Measurements from ENCODE around the gene MAPT. TPM values are rescaled to one million over a fixed set of nuclear protein-coding genes. Genes with fewer than 3 reads are reported as not detected.

The MAPT gene
- total RNA-seq, 2 experiments from 2014 or later = 0.34 to 0.46 TPM

DNA sequence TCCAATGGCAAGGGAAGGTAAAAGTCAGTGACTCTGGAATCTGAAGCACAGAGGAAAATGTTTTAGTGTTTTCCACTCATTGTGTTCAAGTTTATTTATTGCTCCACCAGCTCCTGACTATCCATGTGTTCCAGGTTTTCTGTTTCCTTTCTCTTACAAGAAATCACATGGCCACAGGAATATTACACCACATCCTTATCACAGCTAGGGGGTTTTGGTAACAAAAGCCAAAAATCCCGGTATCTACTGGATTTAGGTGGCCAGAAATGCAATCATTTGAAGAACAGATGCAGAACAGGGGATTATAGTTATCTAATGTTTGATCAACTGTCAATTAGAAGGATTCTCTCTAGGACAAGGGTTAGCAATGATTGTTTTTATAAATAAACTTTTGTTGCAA, 152.6 kb downstream of the MAPT start:
- CTCF ChIA-PET = interaction anchor here (0.7 to 1.2 kb wide), 2 partner anchors 140 to 165 kb away, joined by 4 read pairs; no protein-coding TSS in a partner anchor
- POLR2A ChIA-PET = no interaction called here

DNA sequence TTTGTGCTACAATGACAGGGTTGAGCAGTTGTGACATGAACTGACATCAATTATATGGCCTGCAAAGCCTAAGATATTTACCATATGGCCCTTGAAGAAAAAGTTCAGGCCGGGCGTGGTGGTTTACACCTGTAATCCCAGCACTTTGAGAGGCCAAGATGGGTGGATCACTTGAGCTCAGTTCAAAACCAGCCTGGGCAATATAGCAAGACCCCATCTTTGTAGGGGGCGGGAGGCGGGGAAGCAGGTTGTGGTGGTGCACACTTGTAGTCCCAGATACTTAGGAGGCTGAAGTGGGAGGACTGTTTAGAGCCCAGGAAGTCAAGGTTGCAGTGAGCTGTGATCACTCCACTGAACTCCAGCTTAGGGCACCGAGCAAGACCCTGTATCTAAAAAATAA, 153.0 kb downstream of the MAPT start:
- ChIA-PET CTCF (interaction anchor here (0.7 to 1.2 kb wide), 2 partner anchors 140 to 165 kb away, joined by 4 read pairs; no protein-coding TSS in a partner anchor), POLR2A (interaction anchor here (0.6 kb wide), 1 partner anchor 249 kb away, joined by 6 read pairs; no protein-coding TSS in a partner anchor)

DNA sequence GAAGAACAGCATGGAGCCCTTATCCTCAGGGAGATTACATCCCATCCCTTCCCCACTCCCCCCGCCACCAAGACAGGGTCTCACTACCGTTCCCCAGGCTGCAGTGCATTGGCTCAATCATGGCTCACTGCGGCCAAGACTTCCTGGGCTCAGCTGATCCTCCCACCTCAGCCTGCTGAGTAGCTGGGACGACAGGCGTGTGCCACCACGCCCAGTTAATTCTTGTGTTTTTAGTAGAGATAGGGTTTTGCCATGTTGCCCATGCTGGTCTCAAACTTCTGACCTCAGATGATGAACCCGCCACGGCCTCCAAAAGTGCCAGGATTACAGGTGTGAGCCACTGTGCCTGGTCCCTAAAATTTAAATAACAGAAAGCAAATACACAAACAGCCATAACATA, 153.5 kb downstream of the MAPT start:
- POLR2A ChIA-PET = interaction anchor here (0.6 kb wide), 1 partner anchor 249 kb away, joined by 6 read pairs; no protein-coding TSS in a partner anchor
- CTCF ChIA-PET = interaction anchor here (1.2 kb wide), 1 partner anchor 139 kb away, joined by 4 read pairs; no protein-coding TSS in a partner anchor

DNA sequence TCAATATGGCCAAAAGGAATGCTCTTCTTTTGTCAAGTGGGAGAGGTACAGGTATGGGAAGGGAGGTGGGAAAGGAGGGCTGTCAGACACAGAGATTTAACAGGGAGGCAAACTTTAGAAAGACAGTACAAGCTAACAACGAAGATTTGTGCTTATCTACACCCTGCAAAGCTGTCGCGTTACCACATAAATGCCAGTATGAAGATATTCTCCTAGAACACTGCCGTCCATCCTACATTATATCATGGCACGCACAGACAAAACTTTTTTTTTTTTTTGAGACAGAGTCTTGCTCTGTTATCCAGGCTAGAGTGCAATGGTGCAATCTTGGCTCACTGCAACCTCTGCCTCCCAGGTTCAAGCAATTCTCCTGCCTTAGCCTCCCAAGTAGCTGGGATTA, 155.3 kb downstream of the MAPT start:
- POLR2A ChIA-PET = no interaction called here
- CTCF ChIA-PET = no interaction called here

DNA sequence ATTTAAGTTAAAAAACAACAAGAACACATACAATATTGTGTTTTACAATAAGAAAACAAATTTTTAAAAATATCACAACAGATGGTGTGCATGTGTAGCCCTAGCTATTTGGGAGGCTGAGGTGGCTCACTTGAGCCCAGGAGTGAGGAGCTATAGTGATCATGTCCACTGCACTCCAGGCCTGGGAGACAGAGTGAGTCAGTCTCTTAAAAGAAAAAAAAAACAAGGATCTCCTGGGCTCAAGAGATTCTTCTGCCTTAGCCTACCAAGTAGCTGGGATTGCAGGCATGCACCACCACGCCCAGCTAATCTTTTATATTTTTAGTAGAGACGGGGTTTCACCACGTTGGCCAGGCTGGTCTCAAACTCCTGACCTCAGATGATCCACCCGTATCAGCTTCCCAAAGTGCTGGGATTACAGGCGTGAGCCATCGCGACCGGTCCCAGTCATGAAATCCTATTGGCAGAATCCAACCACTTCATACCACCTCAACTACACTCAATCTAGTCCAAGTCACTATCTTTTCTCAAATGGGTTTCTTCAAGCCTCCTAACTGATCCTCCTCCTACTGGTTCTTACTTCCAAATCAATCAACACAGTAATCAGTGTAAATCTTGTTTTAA, 159.7 kb downstream of the MAPT start:
- CTCF ChIA-PET = interaction anchor here (0.7 to 1.4 kb wide), 2 partner anchors 13 to 132 kb away, joined by 3 read pairs; no protein-coding TSS in a partner anchor
- POLR2A ChIA-PET = no interaction called here

DNA sequence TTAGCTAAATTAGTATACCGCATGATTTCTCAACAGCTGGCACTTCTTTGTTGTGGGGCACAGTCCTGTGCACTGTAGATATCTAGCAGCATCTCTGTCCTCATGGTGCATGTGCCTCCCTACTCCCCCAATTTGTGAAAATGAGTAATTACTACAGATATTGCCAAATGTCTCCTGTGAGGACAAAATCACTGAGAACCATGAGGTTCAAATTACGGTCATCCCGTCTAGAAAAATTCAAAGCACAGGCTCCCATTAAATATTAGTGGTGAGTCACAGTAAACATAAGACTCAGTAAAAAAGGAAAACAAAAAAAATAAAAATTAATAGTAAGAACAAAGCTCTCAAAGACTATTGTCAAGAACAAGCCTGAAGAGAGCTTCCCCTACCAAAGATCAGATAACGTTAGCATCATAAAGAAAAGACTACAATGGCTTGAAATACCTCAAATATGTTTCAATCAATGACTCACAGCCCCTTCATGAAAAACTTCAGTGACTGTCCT, 162.5 kb downstream of the MAPT start:
- ChIA-PET POLR2A (interaction anchor here (1.0 kb wide), 1 partner anchor 136 kb away, joined by 3 read pairs; the partner anchor contains the start of gene KANSL1), CTCF (interaction anchor here (0.8 to 1.7 kb wide), 5 partner anchors 11 to 137 kb away, joined by 3 to 10 read pairs (median 4); no protein-coding TSS in a partner anchor)

DNA sequence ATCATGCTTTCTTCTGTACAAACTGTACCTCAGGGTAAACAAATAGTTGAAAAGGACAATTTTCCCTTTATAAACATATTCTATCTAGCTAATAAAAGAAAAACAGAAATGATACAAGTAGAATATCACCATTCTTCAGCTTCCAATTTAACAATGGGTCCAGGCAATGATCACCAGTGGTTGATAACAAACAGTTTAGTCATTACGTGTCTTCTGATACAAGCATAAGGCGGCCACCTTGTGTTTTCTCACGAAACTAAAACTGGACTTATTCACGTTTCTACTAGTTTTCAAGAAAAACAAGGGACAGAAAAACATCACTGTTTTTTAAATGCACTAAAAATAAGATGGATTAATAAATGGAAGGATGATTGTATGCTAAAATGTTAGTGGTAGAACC, 163.0 kb downstream of the MAPT start:
- ChIA-PET CTCF (interaction anchor here (1.1 to 1.7 kb wide), 3 partner anchors 12 to 55 kb away, joined by 3 to 10 read pairs (median 3); no protein-coding TSS in a partner anchor), POLR2A (interaction anchor here (1.0 kb wide), 1 partner anchor 136 kb away, joined by 3 read pairs; the partner anchor contains the start of gene KANSL1)

DNA sequence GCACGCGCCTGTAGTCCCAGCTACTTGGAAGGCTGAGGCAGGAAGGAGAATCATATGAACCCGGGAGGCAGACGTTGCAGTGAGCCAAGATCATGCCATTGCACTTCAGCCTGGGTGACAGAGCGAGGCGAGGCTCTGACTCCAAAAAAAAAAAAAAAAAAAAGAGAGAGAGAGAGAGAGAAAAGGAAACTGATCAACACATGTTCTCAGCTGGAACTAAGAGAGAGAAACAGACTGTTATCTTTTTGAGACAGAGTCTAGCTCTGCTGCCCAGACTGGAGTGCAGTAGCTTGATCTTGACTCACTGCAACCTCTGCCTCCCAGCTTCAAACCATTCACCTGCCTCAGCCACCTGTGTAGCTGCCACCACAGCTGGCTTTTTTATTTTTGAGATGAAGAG, 165.1 kb downstream of the MAPT start:
- ChIA-PET CTCF (interaction anchor here (0.6 to 0.9 kb wide), 2 partner anchors 8 to 36 kb away, joined by 3 read pairs; no protein-coding TSS in a partner anchor), POLR2A (no interaction called here)

DNA sequence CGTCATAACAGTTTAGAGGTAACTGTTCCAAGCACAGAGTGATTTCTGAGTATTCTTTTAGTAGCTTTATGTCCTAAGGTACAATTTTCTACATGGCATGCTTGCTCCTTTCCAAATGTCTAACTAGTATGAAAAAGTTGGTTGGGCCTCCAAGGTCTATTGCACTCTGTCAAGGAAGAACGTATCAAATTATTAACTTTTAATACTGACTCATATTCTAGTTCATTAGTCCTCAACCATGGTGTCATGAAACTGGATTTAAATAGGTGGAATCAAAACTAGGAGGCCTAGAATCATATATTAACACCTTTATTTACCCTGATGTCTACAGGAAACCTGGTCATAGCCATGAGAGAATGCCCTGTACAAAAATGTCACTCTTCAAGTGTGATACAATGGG, 166.1 kb downstream of the MAPT start:
- CTCF ChIA-PET = no interaction called here
- POLR2A ChIA-PET = no interaction called here

DNA sequence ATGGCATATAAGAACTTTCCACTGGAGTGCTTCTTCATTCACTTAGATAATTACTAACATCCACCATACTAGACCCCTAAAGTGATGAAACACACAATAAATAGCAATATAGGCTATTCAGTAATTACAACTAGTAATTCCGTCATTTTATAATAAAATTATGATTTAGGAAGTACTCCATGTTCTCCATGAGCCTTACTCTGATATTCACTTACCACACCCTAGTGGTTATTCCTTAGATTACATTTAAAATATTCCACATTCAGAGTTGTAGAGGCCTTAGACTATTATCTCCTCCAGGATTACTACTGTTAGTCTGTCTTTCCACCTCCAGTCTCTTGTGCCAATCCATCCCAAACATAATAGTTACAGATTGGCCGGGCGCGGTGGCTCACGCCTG, 167.1 kb downstream of the MAPT start:
- ChIA-PET CTCF (interaction anchor here (0.6 kb wide), 1 partner anchor 30 kb away, joined by 3 read pairs; no protein-coding TSS in a partner anchor), POLR2A (no interaction called here)

DNA sequence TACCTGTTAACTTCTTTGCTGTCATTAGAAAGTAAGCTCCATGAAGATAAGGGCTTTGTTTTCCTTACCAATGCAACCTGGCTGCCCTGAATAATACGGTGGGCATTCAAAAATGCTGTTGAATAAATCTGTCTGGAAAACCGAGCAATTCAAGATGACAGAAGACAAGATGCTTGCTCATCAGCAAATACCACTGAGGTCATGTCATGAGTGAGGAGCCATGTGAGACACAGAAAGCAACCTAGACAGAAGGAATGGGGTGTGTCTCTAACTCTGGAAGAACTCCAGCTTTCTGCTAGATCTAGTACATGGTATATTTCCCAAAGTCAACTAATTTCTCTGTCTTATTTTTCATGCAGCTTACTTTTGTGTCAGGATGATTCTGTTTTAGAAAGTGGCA, 168.9 kb downstream of the MAPT start:
- POLR2A ChIA-PET = no interaction called here
- CTCF ChIA-PET = interaction anchor here (0.6 kb wide), 1 partner anchor 153 kb away, joined by 5 read pairs; no protein-coding TSS in a partner anchor

DNA sequence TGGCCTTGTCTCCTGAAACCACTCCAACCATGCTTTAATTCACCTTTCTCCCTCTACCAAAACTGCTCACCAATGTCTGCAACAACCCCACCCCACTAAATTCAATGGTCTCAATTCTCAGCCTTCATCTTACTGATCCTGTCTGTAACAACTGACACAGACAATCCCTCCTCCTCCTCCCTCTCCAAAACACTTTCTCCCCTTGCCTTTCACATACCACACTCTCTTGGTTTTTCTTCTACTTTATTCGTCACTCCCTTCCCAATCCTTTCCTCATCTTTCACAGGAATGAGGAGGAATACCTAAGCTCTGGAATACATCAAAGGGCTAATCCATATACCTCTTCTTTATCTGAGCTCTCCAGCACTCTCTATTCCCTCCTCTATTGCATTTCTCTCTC, 170.1 kb downstream of the MAPT start:
- ChIA-PET POLR2A (no interaction called here), CTCF (no interaction called here)

DNA sequence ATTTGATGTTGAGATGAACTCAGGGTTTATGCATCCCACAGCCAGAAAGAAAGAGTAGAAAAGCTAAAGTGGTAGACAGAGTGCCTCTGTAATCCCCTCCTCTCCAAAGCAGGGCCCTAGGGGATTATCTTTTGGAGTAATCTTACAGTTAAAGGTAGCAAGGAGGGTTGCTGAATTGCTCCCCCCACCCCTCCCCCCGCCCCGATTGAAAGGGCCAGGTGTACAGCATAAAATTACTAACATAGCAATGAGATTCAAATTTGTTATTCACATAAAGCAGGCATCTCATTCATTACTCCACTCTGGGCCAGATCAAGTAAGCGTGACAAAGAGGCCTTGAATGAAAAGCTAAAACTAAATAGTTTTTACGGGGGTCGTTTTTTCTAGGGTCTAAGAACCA, 177.4 kb downstream of the MAPT start:
- CTCF ChIA-PET = no interaction called here
- POLR2A ChIA-PET = interaction anchor here (0.5 kb wide), 1 partner anchor 30 kb away, joined by 8 read pairs; no protein-coding TSS in a partner anchor

DNA sequence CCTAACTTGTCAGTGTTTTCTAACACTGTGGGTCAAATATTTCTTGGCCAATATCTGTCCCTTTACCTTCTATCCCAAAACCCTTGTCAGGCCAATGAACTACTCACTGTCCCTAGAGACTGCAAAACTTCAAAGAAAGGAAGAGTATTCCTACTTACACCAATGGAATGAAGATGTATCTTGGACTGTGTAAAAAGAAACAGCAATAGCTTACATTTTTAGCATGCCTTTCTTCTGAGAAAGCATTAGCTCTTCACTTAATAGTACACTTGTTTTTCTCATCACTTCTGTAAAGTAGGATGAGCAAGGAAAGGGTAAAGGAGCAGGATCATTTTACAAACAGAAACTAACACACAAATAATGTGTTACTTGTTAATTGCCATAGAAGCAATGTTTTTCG, 178.6 kb downstream of the MAPT start:
- POLR2A ChIA-PET = no interaction called here
- CTCF ChIA-PET = no interaction called here

DNA sequence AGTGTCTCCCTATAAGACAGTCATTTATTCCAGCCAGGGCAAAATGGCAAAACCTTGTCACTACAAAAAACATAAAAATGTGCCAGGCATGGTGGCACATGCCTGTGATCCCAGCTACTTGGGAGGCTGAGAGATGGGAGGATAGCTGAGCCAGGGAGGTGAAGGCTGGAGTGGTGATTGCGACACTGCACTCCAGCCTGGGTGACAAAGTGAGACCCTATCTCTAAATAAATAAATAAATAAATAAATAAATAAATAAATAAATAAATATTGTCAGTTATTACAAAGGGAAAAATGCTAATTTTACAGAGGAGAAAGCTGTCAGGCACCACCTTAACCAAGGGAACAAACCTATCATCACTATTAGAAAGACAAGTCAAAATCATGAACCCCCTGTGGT, 180.2 kb downstream of the MAPT start:
- ChIA-PET POLR2A (no interaction called here), CTCF (interaction anchor here (0.6 kb wide), 1 partner anchor 118 kb away, joined by 3 read pairs; the partner anchor contains the start of gene KANSL1)

Other genes starting within 250 kb of the MAPT start
- not detected for gene CRHR1, start 110.2 kb upstream of the MAPT start, total RNA-seq
- not detected for gene SPPL2C, start 49.7 kb upstream of the MAPT start, total RNA-seq
- not detected for gene STH, start 104.7 kb downstream of the MAPT start, total RNA-seq

Measured in activated CD8-positive, alpha-beta memory T cell treated with anti-CD3 and anti-CD28 coated beads for 36 hours (primary cell).